HG02623 (cell line): ENCODE results near the gene BICD1.
A peak's percentile ranks its signal among the peaks of the same experiment; 100 is the strongest.
"Not testable (repeated sequence)": the region's sequence is repeated elsewhere in the genome, so short reads cannot be mapped to it uniquely, and the experiment has no call there.

Source experiments
- ATAC-seq: cut with Tn5 transposase; IDR thresholded peaks from one replicate; pipeline ENCODE4 v1.9.1; 2021; ENCODE audit warnings: moderate library complexity; ENCODE audit not compliant: unreplicated experiment

Gene BICD1

DNA sequence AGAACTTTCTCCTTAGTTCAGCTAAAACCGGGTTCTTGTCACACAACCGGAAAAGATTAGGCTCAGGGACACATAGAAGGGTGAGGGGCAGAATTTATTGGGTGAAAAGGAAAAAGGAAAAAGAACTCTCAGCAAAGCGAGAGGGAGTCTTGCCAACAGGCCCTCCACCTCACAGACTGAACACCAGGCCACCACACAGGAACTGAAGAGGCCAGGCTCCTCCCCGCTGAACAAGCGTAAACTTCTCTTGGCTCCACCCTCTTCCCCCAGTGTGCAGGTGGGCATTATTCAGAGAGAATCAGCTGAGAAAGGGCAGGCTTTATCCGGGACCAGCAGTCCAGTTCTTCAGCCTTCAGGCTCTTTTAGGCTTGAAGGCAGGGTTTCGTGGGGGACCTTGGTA is 167.1 kb downstream of the BICD1 start:
- peak; percentile 91 for ATAC-seq

GRCh38 chr12:32274665-32275064 is 168.0 kb downstream of the BICD1 start:
- no peak for ATAC-seq

- ATAC-seq, result not testable (repeated sequence)
These were observed 168.9 kb downstream of the BICD1 start for GRCh38 chr12:32275520-32275919.

GRCh38 chr12:32277774-32278173 is 171.1 kb downstream of the BICD1 start:
- no peak for ATAC-seq

GRCh38 chr12:32281098-32281497 is 174.5 kb downstream of the BICD1 start:
- no peak for ATAC-seq

GRCh38 chr12:32284561-32284960 is 177.9 kb downstream of the BICD1 start:
- no peak for ATAC-seq

DNA sequence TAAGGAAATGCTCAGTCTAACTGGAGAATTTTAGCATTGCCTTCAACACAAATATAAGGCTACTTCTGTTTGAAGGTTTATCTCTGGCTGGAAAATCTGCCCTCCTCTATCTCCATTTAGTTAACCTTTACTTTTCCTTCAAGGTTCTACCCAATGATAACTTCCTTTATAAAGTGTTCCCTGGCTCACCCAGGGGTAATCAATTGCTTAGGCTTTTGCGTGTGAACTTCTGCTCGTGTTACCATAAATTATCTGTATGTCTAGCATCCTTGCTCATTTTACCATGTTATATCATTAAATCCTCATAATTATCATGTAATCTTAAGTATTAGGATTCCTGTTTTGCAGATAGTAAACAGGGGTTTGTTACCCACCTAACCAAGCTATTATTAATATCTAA is 178.4 kb downstream of the BICD1 start:
- no peak for ATAC-seq

- no peak for ATAC-seq
These were observed 178.8 kb downstream of the BICD1 start for GRCh38 chr12:32285489-32285888.

- ATAC-seq, result no peak
These were observed 183.8 kb downstream of the BICD1 start for GRCh38 chr12:32290411-32290810.

GRCh38 chr12:32292151-32292550 is 185.5 kb downstream of the BICD1 start:
- no peak for ATAC-seq

DNA sequence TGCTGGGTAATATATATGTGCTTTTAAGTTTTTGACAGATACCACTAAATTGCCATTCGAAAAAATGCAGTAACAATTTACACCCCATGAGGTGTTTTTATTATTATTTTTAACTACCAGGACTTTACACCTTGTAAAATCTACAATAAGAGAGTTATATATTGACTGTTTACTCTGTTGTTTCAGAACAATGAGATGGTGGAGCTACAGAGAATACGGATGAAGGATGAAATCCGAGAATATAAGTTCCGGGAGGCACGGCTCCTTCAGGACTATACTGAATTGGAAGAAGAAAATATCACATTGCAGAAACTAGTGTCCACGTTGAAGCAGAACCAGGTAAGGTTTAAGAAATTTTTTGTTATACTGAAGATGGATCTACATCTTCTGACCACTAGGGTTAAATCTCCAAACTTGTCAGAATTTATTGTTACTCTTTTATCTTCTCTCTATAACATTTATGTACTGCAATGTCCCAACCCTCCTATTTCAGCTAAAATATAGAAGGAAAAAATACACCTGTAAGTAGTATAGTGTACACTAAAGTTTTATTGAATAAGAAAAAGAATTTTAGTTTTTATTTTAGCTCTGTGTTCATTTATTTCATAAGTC is 187.3 kb downstream of the BICD1 start:
- no peak for ATAC-seq

DNA sequence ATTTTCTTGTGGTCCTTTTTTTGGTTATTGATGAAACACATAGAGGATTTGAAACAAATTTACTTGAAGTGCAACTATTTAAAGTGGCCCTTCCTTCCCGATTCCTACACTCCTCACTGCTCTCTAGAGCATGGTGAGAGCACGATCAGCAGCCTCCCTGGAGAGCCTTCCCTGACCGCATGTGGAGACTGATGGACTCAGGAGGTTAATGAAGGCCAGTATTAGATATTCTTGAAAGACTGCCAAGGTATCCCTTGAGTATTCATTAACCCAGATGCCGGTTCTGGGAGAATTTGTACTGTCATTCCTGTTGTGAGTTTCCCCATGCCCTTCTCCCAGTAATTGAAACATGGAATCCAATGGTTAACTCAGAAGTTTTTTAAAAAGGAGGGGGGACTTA is 189.9 kb downstream of the BICD1 start:
- ATAC-seq, result no peak

DNA sequence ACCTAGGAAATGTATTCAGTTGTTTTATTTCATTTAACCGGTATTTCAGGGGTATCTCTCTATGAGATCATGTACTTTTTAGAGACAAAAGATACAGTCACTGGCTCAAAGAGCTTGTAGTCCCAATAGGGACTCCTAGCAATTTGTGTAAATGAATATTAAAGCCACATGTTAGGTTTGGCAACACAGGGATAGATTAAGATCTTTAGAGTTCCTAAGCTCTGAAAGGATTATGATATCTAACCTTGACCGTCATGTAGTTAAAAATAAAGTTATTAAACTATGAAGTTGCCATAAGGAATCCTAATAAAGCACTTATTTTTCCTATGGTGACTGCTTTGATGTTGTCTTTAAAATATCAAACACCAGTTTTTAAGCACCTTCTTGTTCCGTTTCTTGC is 192.3 kb downstream of the BICD1 start:
- no peak for ATAC-seq

GRCh38 chr12:32301216-32301615 is 194.6 kb downstream of the BICD1 start:
- ATAC-seq, result no peak

DNA sequence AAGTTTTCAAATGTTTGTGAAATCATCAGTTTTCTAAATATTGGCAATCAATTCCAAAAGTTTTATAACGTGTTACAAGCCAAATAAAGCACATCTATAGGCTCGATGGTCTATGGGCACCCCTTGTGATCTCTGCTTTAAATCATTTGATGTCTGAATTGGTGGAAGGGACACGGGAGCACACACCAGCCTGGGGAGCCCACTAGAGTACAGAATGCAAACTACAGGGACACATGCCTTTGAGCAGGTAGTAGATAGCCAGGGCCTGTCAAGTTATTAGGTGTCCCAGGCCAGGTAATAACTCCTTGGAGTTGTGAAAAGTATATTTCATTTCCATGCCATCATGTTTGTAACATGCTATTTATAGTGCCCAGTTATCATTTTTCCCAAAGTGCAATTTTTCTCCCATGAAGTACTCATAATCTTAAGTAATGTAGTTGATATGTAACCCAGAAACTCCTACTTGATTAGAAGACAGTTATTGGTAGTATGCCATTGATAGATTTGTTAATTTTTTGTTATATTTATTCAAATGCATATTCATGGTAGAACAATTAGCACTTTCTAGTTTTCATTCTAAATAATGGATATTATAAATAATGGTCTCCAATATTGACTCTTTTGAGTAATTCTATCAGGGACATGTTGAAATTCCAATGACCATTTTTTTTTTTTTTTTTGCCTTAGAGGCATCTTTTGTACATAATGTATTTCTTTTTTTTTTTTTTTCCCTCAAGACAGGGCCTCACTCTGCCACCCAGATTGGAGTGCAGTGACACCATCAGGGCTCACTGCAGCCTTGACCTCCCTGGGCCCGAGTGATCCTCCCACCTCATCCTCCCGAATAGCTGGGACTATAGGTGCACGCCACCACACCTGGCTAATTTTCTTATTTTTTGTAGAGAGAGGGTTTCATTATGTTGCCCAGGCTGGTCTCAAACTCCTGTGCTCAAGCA is 195.8 kb downstream of the BICD1 start:
- ATAC-seq, result peak; percentile 92

GRCh38 chr12:32303174-32303549 is 196.5 kb downstream of the BICD1 start:
- no peak for ATAC-seq

DNA sequence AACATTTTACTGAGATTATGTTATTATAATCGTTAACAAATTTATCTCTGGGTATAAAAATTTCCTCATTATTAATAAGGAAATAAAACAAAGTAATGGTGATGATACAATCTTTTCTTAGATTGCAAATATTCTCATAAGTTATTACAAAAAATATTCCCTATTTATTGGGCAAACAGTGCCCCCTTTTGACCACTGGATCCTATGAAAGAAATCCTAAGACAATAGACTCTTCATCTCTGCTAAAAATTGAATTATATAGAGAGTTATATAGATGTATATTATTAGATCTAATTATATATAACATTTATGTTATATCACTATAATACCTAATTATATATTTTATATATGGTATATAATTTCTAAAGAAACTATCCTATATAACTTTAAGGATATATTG is 198.5 kb downstream of the BICD1 start:
- ATAC-seq, result no peak

- ATAC-seq, result no peak
These were observed 200.7 kb downstream of the BICD1 start for GRCh38 chr12:32307326-32307725.

DNA sequence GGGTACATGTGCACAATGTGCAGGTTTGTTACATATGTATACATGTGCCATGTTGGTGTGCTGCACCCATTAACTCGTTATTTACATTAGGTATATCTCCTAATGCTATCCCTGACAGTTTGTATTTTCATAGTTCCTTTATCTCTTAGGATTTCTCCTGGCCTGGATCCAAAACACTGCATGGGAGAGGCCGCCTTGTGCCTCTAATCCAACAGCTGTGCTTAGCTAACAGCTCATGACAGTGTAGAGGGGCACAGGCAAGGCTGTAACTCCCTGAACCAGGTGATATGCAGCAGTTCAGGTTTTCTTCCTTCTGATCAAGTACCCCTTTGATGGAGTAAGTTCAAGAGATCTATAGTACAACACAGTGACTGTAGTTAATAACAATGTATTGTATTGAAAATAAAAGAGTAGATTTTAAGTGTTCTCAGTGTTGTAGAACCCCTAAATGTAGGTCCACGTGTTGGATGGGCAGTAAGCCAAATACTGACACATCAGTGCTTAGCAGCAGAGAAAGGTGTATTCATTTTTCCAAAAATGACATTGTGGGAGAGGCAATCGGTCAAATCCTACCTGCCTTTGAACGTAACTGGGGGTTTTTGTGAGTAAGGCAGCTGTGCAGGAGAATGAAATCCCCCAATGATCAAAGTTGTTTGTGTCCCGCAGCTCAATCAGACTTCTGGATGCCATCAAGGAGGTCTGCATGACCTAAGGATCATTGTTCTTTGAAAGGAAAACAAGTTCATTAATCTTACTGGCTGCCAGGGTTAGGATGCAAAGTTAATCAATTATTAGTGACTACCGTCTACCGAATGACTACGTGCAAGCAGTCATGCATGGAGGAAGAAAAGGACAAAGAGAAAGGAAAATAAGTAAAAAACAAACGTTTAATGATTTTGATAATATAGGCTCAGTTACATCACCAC is 203.4 kb downstream of the BICD1 start:
- no peak for ATAC-seq

- no peak for ATAC-seq
These were observed 205.5 kb downstream of the BICD1 start for GRCh38 chr12:32312049-32312670.

- no peak for ATAC-seq
These were observed 215.7 kb downstream of the BICD1 start for GRCh38 chr12:32322354-32322753.
